ENCODE data around the gene HSD17B14.
"Not testable (repeated sequence)": the region's sequence is repeated elsewhere in the genome, so short reads cannot be mapped to it uniquely, and the experiment has no call there.

Gene HSD17B14

DNA sequence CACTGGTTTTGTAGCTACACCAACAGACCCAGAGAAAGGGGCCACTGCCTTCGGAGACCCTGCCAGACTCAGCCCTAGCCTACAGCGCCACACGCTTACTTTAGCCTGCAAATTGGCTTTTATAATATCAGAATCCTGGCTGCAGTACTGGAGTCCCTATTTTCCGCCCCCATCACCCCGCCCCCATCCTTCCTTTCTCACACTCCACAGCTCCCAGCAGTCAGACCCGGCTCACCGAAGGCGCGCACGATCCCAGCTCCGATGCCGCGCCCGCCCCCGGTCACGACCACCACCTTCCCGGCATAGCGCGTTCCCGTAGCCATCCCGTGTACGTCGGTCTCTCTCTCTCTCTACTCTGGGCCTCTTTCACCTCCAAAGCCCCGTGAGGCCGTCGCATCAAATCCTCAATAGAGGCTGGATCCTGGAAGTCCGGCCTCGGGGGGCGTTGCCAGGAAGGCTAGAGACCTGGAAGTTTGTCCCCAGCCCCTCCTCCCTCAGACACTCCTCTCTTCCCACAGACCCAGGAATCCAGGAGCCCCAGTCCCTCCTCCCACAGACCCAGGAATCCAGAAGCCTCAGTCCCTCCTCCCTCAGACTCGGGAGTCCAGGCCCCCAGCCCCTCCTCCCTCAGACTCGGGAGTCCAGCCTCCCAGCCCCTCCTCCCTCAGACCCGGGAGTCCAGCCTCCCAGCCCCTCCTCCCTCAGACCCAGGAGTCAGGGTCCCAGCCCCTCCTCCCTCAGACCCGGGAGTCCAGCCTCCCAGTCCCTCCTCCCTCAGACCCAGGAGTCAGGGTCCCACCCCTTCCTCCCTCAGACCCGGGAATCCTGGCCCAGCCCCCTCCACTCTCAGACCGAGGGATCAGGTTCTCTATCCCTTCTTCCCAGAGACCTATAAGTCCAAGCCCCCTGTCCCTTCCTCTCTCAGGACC is at the start of gene HSD17B14:
Gene HSD17B14, minus strand, starts transcription at position 403 of the 929 bp plus-strand sequence. Its CDS starts 80 bp downstream, at position 323.
- DNase-seq (ENCODE audit: low read depth in 2 of 2), result no peak

DNA sequence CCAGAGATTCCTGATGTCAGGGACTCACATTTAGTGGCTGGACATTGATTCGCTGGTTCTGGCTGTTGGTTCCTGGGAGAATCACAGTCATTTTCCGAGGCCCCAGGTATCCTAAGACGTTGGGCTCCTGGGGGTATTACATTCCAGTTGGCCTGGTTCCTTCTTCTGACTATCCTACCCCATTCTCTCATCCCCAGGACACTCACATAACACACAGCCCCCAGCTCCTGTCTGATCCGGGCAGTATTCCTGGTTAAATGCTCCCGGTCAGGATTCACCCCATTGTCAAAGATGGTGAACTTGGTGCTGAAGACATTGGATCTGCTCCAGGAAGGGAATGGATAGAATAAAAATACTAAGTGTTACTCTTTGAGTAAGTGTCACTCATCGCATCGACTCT is 47.4 kb upstream of the HSD17B14 start:
- DNase-seq (ENCODE audit: low read depth in 2 of 2), result no peak

DNA sequence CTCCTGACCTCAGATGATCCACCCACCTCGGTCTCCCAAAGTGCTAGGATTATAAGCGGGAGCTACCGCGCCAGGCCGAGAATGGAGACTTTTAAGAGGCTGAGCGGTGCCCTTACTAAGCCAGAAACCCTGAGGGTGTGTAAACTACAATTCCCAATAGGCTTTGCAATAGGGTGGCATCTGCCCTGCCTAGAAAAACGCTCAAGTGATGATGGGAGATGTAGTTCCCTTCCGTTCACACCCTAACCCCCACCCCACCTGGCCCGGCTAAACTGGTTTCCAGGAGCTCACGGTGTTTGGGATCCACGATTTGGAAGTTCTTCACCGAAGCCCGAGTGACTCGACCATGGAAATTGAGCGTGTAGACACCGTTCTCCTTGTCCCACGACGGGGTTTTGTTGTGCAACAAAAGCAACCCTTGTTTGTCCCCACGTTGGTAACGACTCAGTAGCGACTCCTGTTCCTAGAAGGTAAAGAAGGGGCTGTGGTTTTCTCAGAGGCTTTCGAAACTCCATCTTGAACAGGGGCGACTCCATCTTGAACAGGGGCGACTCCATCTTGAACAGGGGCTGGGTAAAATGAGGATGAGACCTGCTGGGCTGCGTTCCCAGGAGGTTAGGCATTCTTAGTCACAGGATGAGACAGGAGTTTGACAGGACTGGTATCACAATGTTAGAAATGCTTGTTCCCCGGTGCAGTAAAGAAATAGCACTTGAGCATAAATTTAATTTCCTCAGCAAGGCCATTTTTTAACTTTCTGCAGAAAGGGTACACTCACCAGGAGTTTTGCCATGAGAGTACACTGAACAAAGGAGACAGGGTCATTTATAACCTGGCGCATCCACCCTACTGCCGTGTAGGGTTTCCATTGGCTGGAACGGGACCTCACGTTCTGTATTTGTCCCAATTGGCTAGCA is 45.7 kb upstream of the HSD17B14 start:
- no peak for DNase-seq (ENCODE audit: low read depth in 2 of 2)

DNA sequence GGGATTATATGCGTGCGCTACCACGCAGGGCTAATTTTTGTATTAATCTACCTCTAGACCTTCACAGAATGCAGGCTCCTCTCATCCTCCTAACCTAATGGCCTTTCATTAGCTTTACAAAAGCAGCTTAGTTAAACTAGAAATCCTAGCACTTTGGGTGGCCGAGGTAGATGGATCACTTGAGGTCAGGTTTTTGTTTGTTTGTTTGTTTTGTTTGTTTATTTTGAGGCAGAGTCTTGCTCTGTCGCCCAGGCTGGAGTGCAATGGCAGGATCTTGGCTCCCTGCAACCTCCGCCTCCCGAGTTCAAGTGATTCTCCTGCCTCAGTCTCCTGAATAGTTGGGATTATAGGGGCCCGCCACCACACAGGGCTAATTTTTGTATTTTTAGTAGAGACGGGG is 43.4 kb upstream of the HSD17B14 start:
- not testable (repeated sequence) for DNase-seq (ENCODE audit: low read depth in 2 of 2)

DNA sequence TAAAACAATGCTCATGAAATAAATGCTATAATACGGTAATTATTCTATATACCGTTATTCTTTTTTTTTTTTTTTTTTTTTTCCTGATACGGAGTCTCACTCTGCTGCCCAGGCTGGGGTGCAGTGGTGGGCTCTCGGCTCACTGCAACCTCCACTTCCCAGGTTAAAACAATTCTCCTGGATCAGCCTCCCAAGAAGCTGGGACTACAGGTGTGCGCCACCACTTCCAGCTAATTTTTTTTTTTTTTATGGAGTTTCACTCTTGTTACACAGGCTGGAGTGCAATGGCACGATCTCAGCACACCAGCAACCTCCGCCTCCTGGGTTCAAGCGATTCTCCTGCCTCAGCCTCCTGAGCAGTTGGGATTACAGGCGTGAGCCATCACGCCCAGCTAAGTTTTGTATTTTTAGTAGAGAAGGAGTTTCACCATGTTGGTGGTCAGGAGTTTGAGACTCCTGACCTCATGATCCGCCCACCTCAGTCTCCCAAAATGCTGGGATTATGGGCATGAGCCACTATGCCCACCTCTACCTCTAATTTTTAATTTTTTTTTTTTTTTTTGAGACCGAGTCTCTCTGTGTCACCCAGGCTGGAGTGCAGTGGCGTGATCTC is 42.8 kb upstream of the HSD17B14 start:
- DNase-seq (ENCODE audit: low read depth in 2 of 2), result no peak

DNA sequence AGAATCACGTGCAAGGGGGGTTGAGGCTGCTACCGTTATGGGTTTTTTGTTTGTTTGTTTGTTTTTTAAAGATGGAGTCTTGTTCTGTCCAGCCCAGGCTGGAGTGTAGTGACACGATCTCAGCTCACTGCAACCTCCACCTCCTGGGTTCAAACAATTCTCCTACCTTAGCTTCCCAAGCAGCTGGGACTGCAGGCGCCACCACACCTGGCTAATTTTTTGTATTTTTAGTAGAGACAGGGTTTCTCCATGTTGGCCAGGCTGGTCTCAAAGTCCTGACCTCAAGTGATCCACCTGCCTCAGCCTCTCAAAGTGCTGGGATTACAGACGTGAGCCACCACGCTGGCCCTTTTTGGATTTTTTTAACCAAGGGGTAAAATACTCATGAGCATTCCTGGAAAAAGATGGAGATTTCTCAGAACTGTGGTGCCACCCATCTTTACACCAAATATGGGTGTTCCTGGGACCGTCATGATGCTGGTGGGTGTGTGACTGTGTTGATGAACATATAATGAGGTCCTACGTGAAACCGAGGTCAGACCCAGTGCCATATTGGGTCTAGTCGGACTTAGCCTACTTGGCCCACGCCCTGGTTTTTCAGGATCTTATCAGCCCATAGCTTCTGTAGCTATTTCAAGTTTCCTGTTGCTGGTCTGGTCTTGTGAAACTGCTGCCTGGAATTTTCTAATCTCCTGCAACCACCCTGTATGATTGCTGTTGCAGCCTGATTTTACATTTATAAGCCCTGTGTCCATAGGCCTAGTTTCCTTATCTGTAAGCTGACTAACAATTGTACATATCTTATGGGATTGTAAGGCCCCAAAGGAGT is 42.1 kb upstream of the HSD17B14 start:
- no peak for DNase-seq (ENCODE audit: low read depth in 2 of 2)

DNA sequence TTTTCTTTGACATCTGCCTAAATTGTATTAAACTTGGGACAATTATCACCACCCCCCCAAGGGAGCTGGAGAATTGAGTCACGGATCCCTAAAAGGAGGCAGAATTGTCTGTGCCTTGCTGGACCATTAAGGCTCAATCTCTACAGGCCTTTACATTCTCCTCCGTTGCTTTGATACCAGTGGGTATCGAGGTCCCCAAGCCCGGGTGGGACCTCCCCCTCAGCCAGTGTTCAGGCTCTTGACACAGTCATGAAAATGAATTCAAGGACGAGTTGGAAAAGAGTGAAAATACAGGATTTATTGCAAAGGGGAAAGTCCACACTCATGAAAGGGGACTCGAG is 41.5 kb upstream of the HSD17B14 start:
- no peak for DNase-seq (ENCODE audit: low read depth in 2 of 2)

DNA sequence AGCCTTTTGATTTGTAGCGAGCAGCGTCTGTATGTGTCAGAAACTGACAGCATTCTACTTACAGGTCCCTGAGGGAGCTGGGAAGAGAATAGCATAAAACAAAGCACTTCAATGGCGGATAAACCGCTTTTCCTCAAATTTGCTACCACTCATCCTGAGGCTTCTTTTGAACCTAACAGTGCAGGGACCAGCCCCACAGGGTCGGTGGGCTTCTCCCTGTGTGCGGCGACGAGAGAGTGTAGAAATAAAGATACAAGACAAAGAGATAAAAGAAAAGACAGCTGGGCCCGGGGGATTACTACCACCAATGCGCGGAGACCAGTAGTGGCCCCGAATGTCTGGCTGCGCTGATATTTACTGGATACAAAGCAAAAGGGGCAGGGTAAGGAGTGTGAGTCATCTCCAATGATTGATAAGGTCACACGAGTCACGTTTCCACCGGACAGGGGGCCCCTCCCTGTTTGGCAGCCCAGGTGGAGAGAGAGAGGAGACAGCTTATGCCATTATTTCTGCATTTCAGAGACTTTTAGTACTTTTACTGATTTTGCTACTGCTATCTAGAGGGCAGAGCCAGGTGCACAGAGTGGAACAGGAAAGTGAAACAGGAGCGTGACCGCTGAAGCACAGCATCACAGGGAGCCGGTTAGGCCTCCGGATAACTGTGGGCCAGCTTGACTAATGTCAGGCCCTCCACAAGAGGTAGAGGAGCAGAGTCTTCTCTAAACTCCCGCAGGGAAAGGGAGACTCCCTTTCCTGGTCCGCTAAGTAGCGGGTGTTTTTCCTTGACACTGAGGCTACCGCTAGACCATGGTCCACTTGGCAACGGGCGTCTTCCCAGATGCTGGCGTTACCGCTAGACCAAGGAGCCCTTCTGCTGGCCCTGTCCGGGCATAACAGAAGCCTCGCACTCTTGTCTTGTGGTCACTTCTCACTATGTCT is 40.0 kb upstream of the HSD17B14 start:
- DNase-seq (ENCODE audit: low read depth in 2 of 2), result not testable (repeated sequence)

DNA sequence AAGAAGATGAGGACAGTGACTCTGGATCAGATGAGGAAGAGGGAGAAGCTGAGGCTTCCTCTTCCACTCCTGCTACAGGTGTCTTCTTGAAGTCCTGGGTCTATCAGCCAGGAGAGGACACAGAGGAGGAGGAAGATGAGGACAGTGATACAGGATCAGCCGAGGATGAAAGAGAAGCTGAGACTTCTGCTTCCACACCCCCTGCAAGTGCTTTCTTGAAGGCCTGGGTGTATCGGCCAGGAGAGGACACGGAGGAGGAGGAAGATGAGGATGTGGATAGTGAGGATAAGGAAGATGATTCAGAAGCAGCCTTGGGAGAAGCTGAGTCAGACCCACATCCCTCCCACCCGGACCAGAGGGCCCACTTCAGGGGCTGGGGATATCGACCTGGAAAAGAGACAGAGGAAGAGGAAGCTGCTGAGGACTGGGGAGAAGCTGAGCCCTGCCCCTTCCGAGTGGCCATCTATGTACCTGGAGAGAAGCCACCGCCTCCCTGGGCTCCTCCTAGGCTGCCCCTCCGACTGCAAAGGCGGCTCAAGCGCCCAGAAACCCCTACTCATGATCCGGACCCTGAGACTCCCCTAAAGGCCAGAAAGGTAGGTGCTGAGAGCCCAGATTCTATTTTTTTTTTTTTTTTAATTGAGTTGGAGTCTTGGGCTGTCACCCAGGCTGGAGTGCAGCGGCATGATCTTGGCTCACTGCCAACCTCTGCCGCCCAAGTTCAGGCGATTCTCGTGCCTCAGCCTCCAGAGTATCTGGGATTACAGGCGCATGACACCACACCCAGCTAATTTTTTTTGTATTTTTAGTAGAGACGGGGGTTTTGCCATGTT is 38.2 kb upstream of the HSD17B14 start:
- no peak for DNase-seq (ENCODE audit: low read depth in 2 of 2)

DNA sequence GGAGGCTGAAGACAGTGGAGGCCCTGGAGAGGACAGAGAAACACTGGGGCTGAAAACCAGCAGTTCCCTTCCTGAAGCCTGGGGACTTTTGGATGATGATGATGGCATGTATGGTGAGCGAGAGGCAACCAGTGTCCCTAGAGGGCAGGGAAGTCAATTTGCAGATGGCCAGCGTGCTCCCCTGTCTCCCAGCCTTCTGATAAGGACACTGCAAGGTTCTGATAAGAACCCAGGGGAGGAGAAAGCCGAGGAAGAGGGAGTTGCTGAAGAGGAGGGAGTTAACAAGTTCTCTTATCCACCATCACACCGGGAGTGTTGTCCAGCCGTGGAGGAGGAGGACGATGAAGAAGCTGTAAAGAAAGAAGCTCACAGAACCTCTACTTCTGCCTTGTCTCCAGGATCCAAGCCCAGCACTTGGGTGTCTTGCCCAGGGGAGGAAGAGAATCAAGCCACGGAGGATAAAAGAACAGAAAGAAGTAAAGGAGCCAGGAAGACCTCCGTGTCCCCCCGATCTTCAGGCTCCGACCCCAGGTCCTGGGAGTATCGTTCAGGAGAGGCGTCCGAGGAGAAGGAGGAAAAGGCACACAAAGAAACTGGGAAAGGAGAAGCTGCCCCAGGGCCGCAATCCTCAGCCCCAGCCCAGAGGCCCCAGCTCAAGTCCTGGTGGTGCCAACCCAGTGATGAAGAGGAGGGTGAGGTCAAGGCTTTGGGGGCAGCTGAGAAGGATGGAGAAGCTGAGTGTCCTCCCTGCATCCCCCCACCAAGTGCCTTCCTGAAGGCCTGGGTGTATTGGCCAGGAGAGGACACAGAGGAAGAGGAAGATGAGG is 37.4 kb upstream of the HSD17B14 start:
- no peak for DNase-seq (ENCODE audit: low read depth in 2 of 2)

DNA sequence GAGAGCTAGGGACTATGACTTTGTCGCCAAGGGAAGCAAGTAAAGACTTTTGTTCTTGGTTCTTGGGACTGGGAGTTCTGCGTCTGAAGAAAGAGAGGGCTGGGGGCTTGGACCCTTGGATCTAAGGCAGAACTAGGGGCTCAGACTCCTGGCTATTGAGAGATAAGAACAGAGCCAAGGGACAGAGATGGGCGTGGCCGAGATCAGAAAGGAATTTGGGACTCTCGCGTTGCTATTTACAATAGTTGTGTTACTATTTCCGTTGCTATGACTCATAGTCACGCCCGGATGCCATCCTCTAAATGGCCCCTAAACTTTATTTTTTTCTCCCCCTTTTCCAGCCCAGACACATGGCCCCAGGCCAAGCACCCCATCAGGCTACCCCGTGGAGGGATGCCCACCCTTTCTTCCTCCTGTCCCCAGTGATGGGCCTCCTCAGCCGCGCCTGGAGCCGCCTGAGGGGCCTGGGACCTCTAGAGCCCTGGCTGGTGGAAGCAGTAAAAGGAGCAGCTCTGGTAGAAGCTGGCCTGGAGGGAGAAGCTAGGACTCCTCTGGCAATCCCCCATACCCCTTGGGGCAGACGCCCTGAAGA is 36.7 kb upstream of the HSD17B14 start:
- peak; percentile 51 to 58 for DNase-seq (ENCODE audit: low read depth in 2 of 2)

DNA sequence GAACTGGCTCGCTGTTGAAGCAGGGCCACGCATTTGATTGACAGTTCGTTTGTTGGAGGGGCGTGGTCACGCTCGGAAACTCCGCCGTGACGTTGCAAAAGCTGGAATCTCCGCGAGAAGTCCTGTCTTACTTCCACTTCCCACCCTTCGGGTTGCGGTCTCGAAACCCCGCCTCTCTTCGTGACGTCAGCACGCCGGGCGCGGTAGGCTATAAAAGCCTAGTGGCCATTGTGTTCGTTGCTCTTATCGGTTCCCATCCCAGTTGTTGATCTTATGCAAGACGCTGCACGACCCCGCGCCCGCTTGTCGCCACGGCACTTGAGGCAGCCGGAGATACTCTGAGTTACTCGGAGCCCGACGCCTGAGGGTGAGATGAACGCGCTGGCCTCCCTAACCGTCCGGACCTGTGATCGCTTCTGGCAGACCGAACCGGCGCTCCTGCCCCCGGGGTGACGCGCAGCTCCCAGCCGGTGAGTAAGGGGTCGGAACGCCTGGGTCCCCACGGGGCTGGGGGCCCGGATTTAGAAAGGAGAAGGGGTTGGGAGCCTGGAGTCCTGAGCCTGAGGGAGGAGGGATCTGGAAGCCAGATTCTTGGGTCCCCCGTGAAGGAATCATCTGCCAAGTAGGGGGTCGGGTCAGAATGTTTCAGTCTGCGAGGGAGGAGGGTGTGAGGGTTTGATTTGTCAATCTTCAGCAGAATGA is 36.0 kb upstream of the HSD17B14 start, which contains the start of gene PPP1R15A:
Gene PPP1R15A, plus strand, starts transcription at position 240 of the 702 bp plus-strand sequence. CDS start 813 bp downstream, outside the sequence.
- DNase-seq (ENCODE audit: low read depth in 2 of 2), result peak; percentile 94 to 99

DNA sequence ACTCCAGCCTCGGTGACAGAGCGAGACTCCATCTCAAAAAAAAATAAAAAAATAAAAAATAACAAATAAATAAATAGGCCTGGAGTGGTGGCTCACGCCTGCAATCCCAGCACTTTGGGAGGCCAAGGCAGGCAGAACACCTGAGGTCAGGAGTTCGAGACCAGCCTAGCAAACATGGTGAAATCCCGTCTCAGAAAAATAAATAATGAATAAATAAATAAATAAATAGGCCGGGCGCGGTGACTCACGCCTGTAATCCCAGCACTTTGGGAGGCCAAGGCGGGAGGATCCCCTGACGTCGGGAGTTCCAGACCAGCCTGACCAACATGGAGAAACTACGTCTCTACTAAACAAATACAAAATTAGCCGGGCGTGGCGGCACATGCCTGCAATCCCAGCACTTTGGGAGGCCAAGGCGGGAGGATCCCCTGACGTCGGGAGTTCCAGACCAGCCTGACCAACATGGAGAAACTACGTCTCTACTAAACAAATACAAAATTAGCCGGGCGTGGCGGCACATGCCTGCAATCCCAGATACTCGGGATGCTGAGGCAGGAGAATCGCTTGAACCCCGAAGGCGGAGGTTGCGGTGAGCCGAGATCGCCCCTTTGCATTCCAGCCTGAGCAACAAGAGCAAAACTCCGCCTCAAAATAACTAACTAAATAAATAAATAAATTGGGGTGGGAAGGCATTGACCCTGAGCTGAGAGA is 35.3 kb upstream of the HSD17B14 start:
- DNase-seq (ENCODE audit: low read depth in 2 of 2), result not testable (repeated sequence)

DNA sequence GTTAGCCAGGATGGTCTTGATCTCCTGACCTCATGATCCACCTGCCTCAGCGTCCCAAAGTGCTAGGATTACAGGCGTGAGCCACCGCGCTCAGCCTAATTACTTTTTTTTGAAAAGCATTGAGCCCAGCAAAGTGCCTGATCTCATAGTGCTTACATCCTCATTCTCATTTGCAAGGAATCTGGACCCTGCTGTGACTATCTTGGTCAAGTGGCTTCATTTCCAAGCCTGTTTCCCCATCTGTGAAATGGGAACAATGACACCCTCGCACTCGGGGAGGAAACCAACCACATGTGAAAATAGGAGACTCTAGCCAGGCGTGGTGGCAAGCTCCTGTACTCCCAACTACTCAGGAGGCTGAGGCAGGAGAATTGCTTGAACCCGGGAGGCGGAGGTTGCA is 33.8 kb upstream of the HSD17B14 start:
- no peak for DNase-seq (ENCODE audit: low read depth in 2 of 2)

DNA sequence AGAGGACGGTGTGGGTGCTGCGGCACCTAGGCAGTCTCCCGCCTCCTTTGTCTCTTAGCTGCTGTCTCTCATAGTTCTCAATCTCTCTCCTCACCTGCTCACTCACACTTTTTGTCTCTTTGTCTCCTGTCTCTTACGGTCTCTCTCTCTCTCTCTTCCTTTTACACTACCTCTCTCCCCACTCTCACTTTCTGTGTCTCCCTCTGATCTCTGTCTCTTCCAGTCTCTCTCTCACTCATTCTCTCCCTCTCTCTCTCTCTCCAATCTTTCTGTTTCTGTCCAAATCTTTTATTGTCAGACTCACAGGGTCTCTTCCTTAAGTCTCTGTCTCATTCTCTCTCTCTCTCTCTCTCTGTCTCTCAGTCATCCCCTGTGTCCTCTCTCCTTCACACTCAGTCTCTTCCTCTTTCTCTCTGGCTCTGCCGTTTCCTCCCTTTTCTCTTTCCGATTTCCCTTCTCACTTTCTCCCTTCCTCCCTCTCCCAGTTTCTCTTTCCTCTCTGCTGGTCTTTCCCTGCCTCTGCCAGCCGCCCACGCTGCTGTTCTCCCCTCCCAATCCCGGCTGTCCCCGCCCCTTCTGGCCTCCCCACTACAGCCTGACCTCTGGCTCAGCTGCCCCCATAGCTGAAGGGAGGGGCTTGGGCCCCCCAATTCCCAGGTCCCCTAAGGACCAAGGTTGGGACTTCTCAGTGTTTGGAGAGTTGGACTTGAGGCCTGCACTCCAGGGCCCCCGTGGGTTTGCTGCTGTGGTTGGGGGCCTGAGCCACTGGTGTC is 32.0 kb upstream of the HSD17B14 start, which contains the start of gene PLEKHA4:
Gene PLEKHA4, minus strand, starts transcription at position 504 of the 773 bp plus-strand sequence. CDS start 997 bp downstream, outside the sequence.
- DNase-seq (ENCODE audit: low read depth in 2 of 2), result no peak

DNA sequence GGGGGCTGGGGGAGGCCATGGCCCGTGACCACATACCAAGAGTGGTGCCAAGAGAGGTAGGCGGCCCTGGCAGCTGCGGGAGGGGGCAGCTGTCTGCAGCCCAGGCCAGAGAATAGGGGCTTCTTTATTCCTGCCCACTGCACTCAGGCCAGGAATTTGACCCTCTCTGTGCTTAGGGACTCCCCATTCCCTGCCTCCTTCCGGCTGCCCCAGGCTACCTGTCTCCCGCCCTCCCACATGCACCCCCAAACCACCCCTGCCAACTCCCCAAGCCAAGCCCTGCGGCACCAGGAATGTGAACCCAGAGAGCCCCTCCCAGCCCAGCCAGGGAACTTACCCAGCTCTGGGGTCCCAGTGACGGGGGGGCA is 31.4 kb upstream of the HSD17B14 start:
- no peak for DNase-seq (ENCODE audit: low read depth in 2 of 2)

Data from stimulated activated CD8-positive, alpha-beta memory T cell treated with anti-CD3 and anti-CD28 coated beads, Interleukin-2, amount 100 ng/mL, for 48 hours (primary cell).